ENCODE results near the gene NMNAT2.
A peak's percentile ranks its signal among the peaks of the same experiment; 100 is the strongest.

The NMNAT2 gene

DNA sequence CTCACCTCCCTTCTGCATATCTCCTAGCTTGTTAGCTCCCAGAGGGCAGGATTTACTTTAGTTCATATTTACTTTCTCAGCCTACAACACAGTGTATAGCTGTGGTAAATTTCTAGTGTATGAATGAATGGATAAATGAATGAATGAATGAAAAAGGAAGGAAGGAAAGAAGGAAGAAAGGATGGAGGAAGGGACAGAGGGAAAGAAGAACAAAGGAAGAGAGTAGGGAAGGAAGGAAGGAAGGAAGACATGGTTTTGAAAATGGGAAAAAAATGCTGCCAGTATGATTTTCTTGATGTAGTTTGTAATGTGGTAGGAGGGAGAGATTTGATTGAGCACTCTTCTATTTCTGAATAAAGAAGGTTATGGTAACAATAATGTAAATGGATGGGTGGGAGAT, 185.1 kb downstream of the NMNAT2 start:
- DNase-seq, result no peak

- DNase-seq, result no peak
Observed at GRCh38 chr1:183231545-183231944, 186.6 kb downstream of the NMNAT2 start.

DNA sequence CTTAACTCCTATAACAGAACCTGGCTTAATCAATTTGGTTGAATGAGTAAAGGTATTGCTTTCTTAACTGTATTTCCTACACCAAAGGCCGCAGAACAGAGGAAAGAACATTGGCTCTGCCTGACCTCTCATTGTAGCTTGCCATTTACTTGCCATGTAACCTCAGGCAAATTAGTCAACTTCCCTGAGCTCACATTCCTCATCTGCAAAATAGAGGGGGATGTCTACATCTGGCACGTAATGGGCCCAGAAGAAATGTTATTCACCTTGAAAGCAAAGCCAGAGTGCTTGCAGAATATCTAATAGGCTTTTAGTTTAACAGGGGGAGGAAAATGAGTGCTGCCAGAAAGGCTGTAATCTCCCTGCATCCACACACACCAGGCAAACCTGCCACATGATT, 187.8 kb downstream of the NMNAT2 start:
- DNase-seq, result no peak

- no peak for DNase-seq
Observed at GRCh38 chr1:183228347-183229220, 189.6 kb downstream of the NMNAT2 start.

GRCh38 chr1:183227422-183228346, 190.5 kb downstream of the NMNAT2 start:
- DNase-seq, result peak; percentile 24

- no peak for DNase-seq
Observed at GRCh38 chr1:183226963-183227362, 191.2 kb downstream of the NMNAT2 start.

GRCh38 chr1:183226361-183226760, 191.8 kb downstream of the NMNAT2 start:
- DNase-seq, result no peak

GRCh38 chr1:183223467-183223866, 194.7 kb downstream of the NMNAT2 start:
- DNase-seq, result no peak

GRCh38 chr1:183222909-183223308, 195.3 kb downstream of the NMNAT2 start:
- no peak for DNase-seq

DNA sequence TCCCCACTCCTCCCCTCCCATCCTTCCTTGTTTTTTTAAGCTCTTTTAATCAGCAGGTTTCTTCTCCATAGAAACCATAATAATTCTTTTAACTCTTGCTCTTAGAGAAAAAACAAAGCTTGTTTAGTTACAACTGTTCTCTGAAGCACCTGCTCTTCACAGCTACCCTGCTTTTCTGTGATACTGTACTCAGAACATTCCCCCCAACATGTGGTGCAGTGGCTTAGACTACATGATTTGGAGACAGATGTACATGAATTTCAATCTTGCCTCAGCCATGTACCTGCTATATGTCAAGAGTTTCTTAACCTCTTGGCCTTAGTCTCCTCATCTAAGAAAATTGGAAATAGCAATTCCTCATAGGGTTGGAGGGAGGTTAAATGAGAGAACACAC, 198.6 kb downstream of the NMNAT2 start:
- no peak for DNase-seq

- peak; percentile 14 for DNase-seq
Observed at GRCh38 chr1:183218971-183219615, 199.1 kb downstream of the NMNAT2 start.

DNA sequence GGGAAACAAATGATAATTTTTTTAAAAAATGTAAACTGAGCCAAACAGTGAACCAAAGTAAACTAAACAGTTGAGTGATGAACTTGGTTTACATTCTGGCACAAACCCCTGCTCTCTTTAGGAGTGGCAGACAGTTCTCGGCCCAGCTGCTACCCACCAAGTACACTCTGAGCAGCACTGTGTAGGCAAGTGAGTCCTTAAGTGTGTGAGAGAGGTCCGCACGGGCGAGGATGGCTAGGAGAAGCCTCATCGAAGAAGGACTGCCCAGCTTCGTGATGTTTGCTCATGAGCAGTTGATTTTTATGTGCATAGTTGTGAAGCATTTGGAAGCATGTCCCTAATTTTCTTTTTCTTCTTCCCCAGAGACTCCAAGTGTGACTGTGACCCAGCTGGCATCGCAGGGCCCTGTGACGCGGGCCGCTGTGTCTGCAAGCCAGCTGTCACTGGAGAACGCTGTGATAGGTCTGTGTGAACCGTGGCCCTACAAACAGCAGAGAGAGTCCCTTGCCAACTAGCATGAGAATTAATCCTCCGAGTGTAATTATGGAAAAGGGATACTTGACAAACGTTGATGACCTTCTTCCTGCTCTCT, 200.1 kb downstream of the NMNAT2 start:
- no peak for DNase-seq

- no peak for DNase-seq
Observed at GRCh38 chr1:183215936-183216335, 202.2 kb downstream of the NMNAT2 start.

DNA sequence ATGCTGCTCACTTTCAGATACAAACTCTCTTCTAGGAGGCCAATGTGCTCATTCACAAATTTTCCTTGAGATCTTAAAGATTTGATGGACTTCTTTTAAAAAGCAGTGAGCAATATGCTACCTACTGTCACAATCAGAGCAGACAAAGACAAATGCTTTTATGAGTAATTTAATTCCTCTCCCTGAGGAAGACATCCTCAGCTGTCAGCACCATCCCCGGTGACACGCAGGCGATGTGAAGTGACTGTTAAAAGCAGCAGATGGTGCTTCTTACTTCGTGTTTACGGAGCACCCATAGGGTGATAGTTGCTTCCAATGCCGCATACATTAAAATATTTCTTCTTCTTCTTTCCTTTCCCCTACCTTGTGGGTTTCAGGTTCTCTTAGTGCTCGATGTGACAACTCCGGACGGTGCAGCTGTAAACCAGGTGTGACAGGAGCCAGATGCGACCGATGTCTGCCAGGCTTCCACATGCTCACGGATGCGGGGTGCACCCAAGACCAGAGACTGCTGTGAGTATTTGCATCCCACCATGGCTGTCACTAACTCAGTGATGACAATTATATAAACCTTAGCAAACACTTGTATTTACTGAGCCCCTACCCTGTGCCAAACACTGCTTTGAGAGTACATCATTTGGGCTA, 203.0 kb downstream of the NMNAT2 start:
- no peak for DNase-seq

GRCh38 chr1:183214021-183214970, 203.9 kb downstream of the NMNAT2 start:
- DNase-seq, result no peak

DNA sequence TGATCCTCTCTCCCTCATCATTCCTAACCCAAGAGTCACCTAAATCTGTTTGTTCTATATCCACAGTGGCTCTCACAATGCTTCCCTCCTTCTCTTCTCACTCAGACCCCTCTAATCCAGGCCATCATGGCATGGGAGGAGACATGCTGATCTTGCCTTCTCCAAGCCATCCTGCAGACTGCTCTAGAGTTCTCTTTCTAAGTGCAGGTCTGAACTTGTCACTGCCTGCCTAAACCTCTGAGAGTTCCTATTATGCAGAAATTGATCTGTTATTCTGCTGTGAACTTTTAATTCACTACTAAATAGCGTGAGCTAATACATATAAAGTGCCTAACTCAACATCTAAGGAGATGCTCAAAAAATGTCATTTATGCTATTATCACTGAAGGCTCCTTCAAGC, 205.3 kb downstream of the NMNAT2 start:
- DNase-seq, result no peak

- no peak for DNase-seq
Observed at GRCh38 chr1:183210681-183211080, 207.5 kb downstream of the NMNAT2 start.

GRCh38 chr1:183209533-183210158, 208.5 kb downstream of the NMNAT2 start:
- no peak for DNase-seq

DNA sequence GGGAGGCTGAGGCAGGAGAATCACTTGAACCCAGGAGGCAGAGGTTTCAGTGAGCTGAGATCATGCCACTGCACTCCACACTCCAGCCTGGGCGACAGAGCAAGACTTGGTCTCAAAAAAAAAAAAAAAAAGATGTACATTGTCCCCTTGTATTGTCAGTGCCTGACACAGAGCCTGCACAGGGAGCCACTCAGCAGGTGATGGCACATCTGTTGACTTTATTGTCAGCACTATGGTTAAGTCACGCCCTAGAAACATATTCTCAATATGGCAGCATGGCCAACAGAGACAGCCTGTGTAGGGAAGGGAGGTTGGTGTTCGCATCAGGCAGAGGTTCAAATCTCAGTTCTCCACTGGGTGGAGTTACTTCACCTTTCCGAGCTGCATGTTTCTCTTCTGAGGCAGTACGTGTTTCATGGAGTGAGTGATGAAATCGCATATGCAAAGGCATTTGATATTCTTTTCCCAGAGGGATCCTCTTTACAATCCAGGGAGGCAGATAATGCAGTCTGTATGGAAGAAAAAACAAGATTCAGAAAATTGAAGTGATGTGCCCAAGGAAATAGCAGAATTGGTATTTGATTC, 211.6 kb downstream of the NMNAT2 start:
- DNase-seq, result no peak

DNA sequence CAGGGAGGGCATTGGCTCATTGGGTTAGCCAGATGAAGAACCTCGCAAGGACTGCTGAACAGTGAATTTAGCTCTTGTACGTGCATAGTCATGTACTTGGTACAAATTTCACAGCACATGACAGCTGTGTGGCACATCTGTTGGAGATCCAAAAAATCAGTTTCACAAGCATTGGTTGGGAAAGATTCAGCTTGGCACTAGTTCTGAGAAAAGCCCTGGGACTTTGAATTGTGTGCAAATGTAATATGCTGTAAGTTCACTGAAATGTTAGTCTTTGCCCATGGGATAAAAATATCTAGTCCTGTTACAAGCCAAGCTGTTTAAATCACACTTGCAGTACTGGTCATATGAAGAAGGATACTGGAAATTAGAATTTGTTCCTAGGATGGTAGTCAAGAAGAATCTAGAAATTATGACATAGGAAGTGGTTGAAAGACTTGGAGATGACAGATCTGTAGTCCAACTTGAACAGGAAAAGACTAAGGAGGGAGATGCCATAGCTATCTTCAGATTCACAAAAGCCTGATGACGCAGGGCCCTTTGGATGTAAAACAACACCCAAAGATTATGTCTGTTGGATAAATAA, 212.9 kb downstream of the NMNAT2 start:
- DNase-seq, result no peak

All from stimulated activated CD4-positive, alpha-beta T cell treated with anti-CD3 and anti-CD28 coated beads, Interleukin-4, amount 100 ng/mL, for 24 hours (primary cell).